HG03045 (cell line): ENCODE results near the gene GAPDH.
"Not testable (repeated sequence)": the region's sequence is repeated elsewhere in the genome, so short reads cannot be mapped to it uniquely, and the experiment has no call there.

ENCODE experiments used
- ATAC-seq: cut with Tn5 transposase; IDR thresholded peaks from one replicate; pipeline ENCODE4 v1.9.1; 2021; ENCODE audit warnings: mild to moderate bottlenecking, moderate library complexity; ENCODE audit not compliant: unreplicated experiment

The GAPDH gene

GRCh38 chr12:6558014-6558760, 23.9 kb downstream of the GAPDH start:
- ATAC-seq: not testable (repeated sequence)

- no peak for ATAC-seq
Measured at GRCh38 chr12:6559500-6559899, 25.2 kb downstream of the GAPDH start.

DNA sequence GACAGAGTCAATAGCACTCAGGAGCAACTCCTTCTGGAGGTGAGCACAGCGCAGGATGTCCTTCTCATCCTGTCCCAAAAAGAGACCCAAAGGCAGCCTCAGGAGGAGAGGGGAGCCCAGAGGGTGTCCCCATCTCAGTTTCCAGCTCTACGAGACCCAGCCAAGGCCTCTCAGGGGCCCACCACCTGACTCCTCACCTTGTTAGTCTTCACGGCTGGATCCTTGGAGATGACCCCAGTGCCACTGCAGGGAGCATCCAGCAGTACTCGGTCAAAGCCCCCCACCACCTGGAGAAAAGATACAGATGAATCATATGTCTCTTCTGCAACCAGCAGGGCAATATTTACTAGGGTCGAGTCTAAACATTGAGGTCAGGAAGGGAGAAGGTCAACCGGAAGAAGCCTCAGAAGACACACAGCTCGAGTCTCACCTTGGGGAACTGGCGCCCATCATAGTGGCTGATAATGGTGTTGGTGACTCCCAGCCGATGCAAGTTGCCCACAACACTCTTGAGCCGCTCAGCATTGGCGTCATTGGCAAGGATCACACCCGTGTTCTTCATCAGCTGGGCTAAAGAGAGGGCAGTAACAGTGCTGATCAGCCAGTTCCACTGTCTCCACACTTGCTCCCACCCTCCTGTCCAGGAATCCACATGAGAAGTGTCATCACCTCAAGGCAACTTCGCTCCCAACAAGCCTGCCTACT, 26.3 kb downstream of the GAPDH start:
- ATAC-seq: no peak

DNA sequence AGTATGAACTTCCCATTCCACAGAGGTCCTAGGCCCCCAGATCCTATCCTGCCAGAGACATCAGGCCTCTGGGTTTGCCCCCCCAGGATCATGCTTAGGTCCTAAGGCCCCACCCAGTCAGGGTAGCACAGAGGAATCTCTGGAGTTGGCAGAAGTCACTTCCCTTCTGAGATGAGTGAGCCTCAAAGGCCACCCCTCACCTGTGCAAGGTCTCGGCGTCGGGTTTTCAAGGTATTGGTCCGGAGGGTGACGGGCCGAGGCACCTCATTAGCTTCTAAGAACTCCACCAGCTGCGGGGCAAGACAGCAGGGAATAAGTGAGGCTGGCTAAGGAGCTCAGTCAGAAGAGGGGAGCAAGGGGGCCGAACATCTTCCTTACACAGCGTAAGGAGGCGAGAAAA, 28.6 kb downstream of the GAPDH start:
- no peak for ATAC-seq

GRCh38 chr12:6563448-6564050, 29.2 kb downstream of the GAPDH start:
- ATAC-seq: no peak

DNA sequence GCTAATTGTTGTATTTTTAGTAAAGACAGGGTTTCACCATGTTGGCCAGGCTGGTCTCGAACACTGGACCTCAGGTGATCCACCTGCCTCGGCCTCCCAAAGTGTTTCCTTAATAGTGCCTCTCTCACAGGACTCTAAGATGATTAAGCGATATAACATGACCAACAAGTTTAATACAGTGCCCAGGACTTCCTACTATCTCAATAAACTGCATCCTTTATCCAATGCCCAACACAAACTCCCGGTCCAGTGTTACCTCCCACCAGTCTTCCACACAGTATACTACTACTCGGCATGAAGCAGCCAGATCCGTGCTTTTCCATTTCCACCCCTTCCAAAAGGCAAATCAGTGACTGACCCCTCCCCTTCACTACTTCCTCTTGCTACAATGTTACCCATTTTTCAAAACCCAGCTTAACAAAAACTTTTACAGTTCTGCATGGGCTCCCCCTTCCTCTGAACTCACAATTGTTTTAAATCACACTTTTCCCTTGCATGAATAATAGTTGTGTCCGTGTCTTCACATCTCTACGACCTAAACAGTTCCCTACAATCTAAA, 32.9 kb downstream of the GAPDH start:
- ATAC-seq: no peak

DNA sequence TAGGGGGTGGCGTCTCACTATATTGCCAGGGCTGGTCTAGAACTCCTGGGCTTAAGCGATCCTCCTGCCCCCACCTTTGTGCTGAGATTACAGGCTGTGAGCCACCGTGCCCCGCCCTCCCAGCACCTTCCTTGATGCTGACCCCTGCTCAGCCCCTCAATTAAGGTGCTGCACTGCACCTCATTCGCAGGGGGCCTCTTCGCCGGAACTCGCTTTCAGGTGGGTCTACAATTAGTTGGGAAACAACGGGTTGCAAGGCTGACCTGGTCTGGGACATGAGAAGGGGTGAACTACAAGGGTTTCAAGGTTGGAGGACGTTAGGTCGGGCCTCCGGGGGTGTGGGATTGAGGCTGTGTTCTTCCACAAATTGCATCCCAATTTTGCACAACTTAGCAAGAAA, 35.0 kb downstream of the GAPDH start:
- ATAC-seq: no peak

DNA sequence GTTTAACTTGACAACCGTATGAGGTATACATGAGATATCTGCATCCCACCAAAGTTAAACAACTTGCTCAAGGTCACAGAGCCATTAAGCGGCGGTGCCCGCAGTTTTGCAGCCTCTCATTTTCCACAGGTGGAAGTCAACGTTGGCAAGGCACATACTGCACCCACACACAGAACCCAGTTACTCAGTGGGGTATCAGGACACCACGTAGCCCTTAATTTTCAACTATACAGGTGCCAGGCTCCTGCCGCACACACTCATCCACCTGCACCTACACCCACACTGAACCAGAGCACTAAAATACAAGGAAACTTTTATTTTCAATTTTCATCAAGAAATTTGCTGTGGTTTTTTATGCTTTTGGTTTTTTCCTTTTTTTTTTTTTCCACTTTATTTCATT, 35.5 kb downstream of the GAPDH start:
- ATAC-seq: no peak

DNA sequence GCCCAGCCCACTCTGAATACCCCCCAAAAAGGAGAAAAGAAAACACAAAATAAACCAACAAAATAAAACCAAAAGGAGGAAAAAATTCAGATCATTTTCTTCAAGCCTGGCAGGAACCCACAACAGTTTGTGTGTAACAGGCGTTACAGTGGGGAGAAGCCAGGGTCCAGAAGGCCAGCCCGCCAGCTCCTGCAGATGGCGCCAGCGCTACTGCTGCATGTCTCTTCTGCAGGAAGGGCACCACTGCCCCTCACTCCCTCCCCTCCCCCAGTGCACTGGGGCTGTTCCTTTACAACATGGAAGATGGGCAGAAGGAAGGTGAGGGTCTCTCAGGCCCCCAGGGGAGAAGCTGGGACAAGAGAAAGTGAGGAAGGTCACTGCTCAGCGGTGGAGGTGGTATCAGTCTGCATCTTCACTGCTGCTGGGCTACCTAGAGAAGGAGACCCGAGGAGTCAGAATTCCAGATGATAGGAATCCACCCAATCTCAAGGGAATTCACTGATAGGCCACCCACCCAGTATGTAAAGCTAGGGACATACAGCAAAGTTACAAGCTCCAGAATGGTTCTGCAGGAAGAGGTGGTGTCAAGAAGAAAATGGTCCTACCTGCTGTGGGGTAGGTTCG, 36.1 kb downstream of the GAPDH start:
- ATAC-seq: no peak

GRCh38 chr12:6573001-6573400, 38.7 kb downstream of the GAPDH start:
- no peak for ATAC-seq

DNA sequence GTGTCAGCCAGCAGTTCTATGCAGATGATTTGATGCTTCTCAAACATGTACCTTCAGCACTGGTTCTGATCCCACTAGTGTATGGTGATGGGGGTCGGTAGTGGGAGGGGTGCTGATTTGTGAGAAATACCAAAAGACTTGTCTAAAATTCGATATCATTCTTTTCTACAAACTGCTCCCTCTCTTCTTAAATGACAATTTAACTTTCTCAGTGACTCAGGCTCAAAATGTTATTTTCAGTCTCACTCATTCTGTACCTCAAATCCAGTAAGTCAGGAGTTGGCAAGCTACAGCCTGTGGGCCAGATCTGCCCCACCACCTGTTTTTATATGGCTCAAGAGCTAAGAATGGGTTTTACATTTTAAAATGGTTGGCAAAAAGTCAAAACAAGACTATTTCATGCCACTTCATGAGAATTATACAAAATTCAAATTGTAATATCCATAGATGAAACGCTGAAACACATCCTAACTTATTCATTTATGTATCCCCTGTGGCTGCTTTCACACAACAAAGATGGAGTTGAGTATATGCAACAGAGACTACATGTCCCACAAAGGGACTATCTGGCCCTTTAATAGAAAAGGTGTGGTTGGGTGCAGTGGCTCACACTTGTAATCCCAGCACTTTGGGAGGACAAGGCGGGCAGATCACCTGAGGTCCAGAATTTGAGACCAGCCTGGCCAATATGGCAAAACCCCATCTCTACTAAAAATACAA, 40.4 kb downstream of the GAPDH start:
- ATAC-seq: no peak

GRCh38 chr12:6575648-6576047, 41.3 kb downstream of the GAPDH start:
- no peak for ATAC-seq

- ATAC-seq: no peak
Measured at GRCh38 chr12:6582196-6582595, 47.9 kb downstream of the GAPDH start.

- ATAC-seq: no peak
Measured at GRCh38 chr12:6582959-6583358, 48.6 kb downstream of the GAPDH start.

GRCh38 chr12:6584293-6584692, 50.0 kb downstream of the GAPDH start:
- ATAC-seq: no peak

DNA sequence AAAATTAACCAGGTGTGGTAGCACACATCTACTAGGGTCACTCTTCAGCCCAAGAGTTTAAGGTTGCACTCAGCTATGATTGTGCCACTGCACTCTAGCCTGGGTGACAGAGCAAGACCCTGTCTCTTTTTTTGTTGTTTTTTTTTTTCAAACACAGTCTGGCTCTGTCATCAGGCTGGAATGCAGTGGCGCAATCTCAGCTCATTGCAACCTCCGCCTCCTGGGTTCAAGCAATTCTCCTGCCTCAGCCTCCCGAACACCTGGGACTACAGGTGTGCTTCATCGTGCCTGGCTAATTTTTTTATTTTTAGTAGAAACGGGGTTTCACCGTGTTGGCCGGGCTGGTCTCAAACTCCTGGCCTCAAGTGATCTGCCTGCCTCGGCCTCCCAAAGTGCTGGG, 52.3 kb downstream of the GAPDH start:
- not testable (repeated sequence) for ATAC-seq
